HG02759 (cell line): Measurements from ENCODE around the gene POLE3.
"Not testable (repeated sequence)": the region's sequence is repeated elsewhere in the genome, so short reads cannot be mapped to it uniquely, and the experiment has no call there.

ENCODE experiments used
- ATAC-seq: cut with Tn5 transposase; IDR thresholded peaks from one replicate; pipeline ENCODE4 v1.9.1; 2021; ENCODE audit warnings: mild to moderate bottlenecking, moderate library complexity; ENCODE audit not compliant: unreplicated experiment

POLE3 gene

DNA sequence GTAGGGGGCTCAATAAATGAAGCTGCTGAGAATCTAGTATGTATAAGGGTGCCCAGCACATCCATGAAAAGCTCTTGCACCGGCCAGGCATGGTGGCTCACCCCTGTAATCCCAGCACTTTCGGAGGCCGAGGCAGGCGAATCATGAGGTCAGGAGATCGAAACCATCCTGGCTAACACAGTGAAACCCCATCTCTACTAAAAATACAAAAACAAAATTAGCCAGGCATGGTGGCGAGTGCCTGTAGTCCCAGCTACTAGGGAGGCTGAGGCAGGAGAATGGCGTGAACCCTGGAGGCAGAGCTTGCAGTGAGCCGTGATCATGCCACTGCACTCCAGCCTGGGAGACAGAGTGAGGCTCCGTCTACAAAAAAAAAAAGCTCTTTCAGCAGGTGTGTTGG, 4.1 kb downstream of the POLE3 start:
- ATAC-seq: not testable (repeated sequence)

DNA sequence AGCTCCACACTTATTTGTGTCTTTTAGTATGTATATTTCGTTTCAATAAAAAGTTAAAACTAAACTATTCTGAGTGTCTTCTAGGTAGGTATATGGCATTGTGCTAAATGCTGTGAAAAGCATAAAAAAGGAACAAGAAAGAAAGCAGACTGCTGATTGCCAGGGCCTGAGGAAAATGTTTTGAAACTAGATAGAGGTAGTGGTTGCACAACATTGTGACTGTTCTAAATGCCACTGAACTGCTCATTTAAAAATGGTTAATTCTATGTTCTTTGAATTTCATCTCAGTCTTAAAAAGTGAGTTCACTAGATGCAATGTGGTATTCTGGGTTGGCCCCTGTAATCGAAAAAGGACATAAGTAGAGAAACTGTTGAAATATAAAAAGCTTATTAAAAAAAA, 6.8 kb downstream of the POLE3 start:
- ATAC-seq: no peak

DNA sequence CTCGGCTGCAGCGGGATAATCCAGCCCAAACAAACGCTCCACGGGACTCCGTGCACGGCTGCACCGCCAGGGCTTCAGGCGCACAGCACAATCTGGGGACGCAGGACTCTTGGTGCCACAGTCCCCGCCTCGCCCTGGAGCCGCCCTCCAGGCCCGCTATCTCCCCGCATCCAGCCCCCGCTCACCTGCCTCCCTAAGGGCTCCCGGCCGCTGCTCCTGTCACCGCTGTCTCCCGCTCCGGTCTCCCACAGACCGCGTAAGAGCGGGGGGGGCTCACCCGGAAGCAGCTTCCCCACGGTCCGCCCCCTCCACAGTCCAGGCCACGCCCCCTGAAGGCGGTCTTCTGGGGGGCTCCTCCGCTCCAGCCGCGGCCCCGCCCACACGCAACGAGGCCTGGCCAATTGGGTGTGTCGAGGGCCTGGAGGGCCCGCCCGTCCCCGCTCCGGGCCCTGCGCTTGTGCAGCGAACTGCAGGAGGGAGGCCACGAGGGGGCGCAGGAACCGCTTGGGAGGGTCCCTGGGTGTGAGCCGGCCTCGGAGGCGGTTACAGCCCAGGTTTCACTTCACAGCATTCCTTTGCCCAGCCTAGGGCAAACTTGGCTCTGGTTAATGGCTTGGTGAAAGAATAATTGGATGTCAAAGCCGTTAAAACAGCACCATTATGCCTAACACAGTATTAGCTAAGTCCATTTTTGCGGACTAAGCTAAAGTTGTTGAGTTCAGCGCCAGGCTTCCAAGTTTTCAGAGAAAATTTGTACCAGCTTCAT, 9.3 kb downstream of the POLE3 start, which contains the start of gene ALAD:
ALAD (minus strand) TSS at position 258 of the 766 bp plus-strand sequence. CDS start 7,725 bp downstream, outside the sequence.
- peak; percentile 99 for ATAC-seq

DNA sequence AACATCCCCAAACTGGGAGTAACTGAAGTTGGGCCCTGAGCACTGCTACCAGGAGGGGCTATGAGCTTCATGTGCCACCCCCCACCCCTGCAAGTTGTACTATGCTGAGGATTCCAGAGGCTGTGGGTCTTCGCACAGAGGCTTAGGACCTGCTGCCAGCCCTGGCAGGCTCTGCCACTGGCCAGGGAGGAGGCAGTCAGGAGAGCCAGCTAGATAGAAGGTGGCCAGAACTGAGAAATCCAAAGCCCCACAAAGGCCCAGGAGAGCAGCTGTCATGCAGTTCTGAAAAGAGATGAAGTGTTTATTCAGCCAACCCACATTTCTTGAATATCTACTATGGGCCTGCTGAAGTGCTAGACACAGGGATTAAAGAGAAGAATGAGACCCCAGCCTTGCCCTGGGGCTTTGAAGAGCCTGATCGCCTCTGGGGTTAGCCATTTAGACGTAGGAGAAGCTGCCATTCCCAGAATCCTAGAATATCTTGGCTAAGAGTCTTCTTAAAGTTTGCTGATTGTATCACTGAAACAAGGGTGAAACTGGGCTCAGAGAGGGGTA, 10.8 kb downstream of the POLE3 start:
- ATAC-seq: no peak

DNA sequence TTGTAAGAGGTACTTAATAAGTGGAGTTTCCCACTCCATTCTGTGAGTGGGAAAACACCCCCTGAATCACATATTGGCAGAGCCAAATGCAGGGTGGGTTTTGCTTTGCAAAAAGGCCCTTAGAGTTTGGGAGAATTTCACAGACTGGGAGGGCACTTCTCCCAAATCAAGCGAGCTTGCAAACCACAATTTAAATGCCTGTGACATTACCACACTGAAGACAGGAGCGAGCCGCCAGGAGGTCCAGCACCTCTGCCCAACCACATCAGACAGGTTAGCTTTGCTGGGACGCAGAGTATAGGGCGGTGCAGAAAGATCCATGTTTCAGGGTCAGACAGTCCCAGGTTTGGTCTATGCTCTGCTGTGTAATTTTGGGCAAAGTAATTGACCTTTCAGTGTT, 11.7 kb downstream of the POLE3 start:
- no peak for ATAC-seq

DNA sequence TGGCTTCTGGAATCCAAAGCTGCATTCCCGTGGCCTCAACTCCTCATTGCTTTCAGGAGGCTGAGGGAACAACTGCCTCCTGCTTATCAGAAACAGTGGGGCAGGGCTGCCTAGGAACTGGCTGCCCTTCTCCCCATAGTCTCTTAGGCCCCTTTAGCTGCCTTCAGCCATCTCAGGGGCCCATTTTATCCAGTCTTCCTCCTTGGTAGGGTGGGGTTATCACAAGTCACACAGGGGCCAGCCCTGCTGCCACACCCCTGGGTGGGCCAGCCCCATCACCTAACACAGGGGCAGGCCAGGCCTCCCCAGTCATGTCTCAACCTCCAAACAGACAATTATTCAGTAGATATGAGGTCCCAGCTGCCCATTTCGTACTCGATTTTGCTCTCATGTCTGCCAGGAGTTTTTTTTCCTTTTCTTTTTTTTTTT, 13.3 kb downstream of the POLE3 start:
- ATAC-seq: no peak

DNA sequence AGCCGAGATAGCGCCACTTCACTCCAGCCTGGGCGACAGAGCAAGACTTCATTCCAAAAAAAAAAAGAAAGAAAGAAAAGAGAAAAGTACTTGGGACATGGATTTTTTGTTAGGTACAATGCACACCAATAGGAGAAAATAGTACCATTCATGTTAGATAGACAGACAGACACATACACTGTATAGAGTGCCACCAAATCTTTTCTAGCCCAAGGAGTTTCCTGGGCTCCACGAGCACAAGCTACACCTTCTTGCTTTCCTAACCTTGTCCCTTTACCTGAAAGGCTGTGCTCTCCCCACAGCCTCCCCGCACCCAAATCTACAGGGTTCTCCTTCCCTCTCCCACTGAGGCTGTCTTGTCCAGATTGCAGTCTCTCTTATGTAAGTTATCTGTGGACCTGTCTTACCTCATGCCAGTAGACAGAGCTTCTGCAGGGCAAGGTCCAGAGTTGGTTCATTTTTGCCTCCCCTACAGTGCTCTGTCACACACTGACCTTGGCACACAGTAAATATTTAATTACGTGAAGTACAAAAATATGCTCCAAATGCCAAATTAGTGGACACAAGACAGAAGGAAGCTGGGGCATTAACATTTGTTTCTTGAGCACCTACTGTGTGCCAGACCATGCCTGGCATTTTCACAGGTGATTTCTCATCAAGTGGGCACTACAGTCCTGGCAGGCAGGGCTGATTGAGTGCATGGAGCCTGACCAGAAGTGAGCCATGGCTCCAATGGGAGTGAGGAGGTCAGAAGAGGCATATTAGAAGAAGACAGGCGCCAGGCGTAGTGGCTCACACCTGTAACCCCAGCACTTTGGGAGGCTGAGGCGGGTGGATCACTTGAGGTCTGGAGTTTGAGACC, 15.2 kb downstream of the POLE3 start:
- ATAC-seq: no peak

DNA sequence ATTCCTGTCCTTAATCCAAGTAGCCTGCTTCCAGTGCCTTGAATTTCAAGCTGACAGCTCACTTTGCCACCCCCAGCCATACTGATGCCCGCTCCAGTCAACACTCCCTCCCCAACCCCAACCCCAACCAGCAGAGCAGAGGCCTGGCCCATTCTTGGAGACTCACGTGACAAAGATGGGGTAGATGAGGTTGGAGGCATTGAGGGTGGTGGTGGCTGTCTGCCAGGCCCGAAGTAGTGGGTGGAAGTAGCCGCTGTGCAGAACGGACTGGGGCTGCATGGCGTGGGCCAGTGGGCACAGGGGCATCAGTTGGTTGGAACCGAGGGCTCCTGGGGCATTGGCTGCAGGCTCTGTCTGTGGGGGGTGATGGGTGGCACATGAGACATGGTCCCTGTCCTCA, 17.2 kb downstream of the POLE3 start:
- no peak for ATAC-seq

DNA sequence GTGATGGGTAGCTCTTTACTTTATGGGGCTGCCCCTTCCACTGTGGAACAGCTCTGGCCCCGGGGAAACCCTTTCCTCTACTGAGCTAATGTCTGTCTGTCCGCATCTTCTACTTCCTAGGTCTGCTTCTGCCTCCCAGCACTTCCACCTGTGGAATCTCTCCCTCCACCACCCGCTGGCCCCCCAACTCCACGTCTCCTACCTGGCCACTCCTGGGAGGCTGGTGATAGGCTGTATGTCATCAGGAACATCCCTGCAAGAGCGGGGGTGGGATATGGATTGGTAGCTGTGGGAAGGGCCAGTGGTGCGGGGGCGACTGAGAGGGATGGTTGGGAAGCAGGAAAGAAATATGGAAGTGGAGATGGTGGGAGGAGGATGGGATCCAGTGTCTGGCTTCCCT, 18.6 kb downstream of the POLE3 start:
- ATAC-seq: no peak

DNA sequence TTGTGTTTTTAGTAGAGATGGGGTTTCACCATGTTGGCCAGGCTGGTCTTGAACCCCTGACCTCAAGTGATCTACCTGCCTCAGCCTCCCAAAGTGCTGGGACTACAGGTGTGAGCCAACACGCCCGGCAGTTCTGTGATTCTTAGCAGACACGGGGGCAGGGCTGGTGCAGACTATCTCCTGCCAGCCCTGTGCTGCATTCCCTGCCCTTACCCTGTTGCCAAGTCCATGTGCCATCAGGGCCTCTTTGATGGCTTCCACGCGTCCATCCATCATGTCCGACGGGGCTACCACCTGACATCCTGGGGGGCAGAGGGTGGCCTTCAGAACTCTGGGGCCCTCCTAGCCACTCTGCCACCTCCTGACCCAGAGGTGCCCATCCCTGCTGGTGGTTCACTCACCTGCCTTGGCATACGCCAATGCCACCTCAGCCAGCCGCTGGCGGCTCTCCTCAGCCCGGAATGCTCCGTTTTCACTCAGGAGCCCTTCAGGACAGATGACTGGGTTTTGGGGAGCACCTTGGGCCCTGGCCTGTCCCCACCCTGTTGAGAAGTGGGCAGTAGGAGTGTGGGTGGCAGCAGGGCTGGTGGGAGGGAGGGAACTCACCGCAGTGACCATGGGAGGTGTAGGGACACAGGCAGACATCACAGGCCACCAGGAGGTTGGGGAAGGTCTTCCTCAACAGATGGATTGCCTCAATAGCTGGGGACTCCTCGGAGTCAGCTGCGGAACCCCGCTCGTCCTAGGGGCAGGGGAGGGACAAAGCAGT, 20.1 kb downstream of the POLE3 start:
- no peak for ATAC-seq

DNA sequence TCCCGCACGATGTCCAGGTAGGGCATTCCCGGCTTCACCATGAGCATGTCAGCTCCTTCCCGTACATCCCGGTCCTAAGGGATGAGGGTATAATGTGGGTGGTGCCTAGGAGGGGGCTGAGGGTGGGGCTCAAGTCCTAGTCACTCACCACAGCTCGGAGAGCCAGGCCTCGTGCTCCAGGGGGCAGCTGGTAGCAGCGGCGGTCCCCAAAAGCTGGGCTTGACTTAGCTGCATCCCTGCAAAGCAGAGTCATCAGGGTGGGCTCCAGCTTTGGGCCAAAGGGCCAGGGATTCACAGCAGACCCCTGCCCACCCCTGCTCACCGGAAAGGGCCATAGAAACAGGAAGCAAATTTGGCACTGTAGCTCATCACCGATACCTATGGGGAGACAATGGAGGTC, 21.0 kb downstream of the POLE3 start:
- no peak for ATAC-seq

DNA sequence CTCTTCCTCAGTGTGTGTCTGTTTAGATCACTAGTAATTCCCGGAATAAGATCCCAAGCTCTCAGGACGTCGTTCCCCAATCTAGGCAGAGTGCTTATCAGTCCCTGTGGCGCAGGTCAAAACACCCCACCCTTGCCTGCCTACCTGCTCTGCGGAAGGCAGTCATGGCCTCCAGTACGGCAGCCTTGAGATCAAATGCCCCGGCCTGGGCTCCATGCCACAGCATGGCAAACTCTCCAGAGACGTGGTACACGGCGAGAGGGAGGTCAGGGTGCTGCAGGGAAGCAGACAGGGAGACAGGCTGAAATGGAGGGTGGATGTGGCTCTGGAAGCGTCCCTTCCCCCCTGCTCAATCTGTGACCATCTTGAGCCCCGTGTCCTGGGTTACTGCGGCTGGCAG, 21.6 kb downstream of the POLE3 start:
- ATAC-seq: no peak

DNA sequence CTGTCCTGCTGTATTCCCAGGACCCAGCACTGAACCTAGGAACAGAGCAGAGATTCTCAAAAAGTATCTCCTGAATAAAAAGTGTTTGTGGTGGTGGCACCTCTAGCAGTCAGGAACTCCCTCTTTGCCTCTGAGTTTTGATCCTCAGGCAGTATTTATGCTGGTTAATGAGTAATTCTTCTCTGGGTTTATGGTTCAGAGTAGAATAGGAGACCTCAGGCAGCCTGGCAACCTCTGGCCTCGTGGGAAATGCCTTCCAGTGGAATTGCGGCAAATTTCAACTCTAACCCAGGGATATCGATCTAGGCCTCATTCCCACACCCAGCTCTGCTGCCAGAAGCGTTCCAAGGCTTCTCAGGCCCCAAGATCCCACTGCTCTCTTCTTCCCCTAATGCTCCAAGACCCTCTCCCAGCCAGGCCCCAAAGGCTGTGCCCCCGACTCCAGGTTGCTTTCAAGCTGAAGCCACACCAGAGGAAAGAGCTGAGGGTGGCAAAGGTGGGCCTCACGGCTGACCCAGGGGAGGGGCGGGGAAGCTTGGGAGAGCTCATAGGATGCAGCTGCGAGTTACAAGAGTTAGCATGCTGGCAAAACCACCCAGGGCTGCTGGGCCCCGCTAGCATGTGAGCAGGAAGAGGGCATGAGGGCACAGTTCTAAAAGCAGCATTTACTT, 22.8 kb downstream of the POLE3 start:
- ATAC-seq: no peak

DNA sequence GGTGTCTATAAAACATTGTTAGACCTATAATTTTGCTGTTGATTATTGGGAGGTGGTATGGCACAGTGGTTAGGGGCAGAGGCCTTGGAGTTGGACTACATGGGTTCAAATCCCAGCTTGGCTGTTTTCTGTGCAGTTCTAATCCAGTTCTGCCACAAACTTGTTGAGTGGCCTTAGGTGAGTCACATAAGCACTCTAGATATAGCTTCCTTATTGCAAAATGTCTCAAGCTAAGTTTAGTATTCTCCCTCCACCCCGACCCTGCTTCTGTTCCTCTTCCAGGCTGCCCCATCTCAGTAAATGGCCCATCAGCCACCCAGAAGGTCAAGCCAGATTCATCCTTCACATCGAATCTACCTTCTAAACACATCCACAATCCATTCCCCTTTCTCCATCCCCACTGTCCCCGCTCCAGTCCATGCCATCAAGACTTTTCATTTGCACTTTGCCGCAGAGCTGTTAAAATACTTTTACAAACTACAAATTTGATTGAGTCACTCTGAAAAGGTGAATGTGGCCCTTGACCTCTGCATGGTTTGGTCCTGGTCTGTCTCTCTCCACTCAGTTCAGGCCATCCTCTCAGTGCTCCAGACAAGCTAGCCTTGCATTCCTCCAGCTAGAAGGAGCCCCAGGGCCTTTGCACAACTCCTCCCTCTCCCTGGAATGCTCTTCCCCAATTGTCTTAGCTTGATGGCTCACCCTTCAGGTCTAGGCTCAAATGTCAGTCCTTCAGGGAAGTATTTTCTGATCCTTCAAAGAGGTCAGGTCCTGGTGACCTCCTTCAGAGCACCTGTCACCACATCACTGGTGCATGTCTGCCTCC, 23.7 kb downstream of the POLE3 start:
- no peak for ATAC-seq

DNA sequence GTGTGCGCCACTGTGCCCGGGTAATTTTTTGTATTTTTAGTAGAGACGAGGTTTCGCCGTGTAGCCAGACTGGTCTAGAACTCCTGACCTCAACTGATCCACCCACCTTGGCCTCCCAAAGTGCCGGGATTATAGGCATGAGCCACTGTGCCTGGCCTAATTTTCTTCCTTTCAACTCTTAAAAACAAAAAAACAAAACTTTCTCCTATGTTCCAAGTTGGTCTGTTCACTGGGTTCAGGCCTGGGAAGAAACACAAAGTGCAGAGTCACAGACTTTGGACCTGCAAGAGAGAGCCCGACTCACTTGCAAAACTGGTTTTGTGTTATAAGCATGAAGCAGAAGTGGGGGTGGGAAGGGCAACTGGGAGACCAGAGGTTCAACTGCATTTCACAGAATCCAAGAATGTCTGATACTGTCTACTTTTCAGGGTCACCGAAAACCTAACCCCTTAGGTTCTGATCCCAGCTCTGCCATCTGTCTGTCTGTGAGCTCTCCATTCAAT, 28.5 kb downstream of the POLE3 start:
- no peak for ATAC-seq

DNA sequence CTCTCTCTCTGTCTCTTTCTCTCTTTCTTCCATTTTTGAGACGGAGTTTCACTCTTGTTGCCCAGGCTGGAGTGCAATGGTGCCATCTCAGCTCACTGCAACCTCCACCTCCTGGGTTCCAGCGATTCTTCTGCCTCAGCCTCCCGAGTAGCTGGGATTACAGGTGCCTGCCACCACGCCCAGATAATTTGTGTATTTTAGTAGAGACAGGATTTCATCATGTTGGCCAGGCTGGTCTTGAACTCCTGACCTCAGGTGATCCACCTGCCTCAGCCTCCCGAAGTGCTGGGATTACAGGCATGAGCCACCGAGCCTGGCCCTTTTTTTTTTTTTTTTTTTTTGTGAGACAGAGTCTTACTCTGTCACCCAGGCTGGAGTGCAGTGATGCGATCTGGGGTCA, 29.0 kb downstream of the POLE3 start:
- ATAC-seq: not testable (repeated sequence)

DNA sequence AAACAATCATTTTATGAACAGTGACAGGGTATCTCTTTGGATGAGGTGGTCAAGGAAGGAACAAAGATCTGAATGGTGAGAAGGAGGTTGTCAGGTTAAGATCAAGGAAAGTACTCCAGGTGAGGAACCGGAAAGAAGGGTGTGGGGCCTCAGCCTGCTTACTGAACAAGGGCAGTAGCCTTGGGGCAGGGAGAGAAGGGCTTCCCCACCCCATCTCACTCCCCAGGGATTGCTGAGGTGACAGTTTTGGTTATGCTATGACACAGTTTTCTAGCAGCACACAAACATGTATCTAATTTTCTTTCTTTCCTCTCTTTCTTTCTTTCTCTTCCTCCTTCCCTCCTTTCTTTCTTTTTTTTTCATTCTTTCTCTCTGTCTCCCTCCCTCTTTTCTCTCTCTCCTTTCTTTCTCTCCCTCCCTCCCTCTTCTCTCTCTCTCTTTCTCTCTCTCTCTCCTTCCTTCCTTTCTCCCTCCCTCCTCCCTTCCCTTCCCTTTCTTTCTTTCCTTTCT, 29.6 kb downstream of the POLE3 start:
- ATAC-seq: peak; percentile 55

DNA sequence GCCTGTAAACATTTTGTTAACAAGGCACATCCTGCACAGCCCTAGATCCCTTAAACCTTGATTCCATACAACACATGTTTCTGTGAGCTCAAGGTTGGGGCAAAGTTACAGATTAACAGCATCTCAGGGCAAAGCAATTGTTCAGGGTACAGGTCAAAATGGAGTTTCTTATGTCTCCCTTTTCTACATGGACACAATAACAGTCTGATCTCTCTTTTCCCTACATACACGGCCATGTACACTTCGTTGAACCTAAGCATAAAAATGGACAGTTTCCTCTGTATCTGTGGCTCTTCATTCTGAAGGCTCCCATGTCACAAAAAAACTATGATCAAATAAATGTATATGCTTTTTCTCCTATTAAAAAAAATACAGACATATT, 30.7 kb downstream of the POLE3 start:
- ATAC-seq: not testable (repeated sequence)
